Lower leg skin (tissue), 3 donors: ENCODE data around the gene TNNI2.

Source experiments
- CTCF ChIP-seq, 3 donors: fragments of 450-650 bp; IDR thresholded peaks; one replicate each; pipeline ENCODE4 v1.5.1; 2016; ENCODE audit warnings: antibody characterized with exemption in 3 of 3, mild to moderate bottlenecking in 3 of 3, moderate library complexity in 2 of 3
- POLR2A ChIP-seq, 2 donors: fragments of 450-650 bp; IDR thresholded peaks; one replicate each; pipeline ENCODE4 v1.6.1; 2016 to 2017; ENCODE audit warnings: antibody characterized with exemption in 2 of 2, mild to moderate bottlenecking in 1 of 2, moderate library complexity in 1 of 2

GRCh38 chr11:1878137-1879031, 39.6 kb downstream of the TNNI2 start:
- TF ChIP-seq CTCF (IDR thresholded peaks at IDR 0.05) (no peak), POLR2A (IDR thresholded peaks at IDR 0.05) (no peak)
